HG02943 (cell line): Measurements from ENCODE around the gene PDE6B.

Experiments used
- ATAC-seq: cut with Tn5 transposase; IDR thresholded peaks from one replicate; pipeline ENCODE4 v1.9.1; 2021; ENCODE audit warnings: mild to moderate bottlenecking, low read depth, moderate library complexity; ENCODE audit not compliant: unreplicated experiment

PDE6B gene

DNA sequence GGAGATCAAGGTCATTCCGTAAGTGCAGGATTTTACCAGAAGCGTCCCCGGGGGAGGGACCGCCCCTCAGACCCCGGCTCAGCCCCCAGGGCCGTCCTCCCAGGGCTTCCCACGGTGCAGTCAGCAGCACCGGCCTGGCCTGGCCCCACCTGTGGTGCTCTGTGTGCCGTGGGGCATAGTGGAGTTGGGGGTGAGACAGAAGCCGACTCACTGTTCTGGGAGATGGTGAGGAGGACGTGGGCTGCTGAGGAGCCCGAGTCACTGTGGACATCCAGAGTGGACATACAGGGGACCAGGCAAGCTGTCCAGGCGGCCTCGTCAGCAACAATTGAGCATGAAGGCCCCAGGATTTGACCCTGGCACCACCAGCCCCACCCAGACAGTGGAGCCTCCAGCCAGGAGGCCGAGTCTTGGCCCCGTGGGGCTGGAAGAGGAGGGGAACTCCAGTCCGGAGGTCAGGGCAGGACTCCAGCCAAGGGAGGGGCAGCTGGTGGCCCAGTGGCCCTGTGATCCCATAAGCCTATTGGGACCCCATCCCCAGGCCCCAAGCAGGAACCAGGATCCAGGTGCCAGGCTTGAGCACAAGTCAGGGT is 29.6 kb downstream of the PDE6B start:
- no peak for ATAC-seq

DNA sequence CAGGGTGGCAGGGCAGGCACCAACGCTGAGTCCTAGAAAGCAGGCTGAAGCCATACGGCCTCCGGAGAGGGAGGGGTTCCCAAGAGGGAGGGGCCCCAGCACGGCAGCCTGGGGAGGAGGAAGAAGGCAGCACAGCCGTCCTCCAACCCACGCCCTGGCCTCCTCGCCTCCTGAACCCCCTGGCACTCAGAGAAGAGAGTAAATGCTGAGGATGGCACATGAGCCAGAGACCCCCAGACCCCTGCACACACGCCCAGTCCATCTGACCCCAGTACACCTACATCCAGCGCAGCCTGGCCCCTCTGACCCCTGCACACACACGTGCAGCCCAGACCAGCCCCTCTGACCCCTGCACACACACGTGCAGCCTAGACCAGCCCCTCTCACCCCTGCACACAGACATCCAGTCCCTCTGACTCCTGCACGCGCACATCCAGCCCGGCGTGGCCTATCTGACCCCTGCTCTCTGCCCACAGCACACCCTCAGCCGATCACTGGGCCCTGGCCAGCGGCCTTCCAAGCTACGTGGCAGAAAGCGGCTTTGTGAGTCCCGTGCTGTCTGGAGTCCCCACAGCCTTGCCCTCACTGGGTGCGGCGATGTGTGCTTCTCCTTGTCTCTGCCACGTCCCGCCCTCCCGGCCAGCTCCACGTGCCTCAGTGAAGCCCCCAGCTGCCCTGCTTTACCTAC is 30.2 kb downstream of the PDE6B start:
- no peak for ATAC-seq

DNA sequence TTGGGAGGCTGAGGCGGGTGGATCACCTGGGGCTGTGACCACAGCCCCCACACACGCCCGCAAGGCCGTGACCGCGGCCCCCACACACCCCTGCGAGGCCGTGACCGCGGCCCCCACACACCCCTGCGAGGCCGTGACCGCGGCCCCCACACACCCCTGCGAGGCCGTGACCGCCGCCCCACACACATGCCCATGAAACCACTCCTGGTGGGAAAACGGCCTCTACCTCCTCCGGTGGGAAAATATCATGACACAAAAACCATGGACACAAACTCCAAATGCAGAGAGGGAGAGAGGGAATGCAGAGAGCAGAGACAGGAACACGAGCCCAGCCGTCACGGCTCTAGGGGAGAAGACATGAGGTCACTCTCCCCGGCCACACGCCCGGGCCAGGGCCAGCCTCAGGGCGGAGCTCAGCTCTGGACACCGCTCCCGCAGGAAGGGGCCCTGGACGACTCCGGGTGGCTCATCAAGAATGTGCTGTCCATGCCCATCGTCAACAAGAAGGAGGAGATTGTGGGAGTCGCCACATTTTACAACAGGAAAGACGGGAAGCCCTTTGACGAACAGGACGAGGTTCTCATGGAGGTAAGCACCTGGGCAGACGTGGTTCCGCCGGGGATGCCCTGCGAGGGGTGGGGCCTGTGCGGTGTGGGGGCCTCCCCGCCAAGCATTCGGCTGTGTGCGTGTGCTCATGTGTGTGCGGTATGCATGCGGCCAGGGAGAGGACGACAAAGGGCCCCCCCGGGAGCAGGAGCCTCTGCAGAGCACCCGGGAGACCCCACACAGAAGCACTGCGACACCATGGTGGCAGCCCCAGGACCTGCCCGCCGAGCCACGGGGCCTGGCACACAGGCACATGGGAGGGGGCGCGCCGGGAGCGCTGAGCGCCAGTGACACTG is 31.3 kb downstream of the PDE6B start:
- no peak for ATAC-seq

DNA sequence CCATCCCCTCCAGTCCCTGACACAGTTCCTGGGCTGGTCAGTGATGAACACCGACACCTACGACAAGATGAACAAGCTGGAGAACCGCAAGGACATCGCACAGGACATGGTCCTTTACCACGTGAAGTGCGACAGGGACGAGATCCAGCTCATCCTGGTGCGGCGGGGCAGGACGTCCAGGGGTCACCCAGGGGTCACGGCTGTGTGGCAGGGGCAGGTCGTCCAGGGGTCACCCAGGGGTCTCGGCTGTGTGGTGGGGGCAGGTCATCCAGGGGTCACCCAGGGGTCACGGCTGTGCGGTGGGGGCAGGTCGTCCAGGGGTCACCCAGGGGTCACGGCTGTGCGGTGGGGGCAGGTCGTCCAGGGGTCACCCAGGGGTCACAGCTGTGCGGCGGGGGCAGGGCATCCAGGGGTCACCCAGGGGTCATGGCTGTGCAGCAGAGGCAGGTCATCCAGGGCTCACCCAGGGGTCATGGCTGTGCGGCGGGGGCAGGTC is 32.0 kb downstream of the PDE6B start:
- no peak for ATAC-seq

DNA sequence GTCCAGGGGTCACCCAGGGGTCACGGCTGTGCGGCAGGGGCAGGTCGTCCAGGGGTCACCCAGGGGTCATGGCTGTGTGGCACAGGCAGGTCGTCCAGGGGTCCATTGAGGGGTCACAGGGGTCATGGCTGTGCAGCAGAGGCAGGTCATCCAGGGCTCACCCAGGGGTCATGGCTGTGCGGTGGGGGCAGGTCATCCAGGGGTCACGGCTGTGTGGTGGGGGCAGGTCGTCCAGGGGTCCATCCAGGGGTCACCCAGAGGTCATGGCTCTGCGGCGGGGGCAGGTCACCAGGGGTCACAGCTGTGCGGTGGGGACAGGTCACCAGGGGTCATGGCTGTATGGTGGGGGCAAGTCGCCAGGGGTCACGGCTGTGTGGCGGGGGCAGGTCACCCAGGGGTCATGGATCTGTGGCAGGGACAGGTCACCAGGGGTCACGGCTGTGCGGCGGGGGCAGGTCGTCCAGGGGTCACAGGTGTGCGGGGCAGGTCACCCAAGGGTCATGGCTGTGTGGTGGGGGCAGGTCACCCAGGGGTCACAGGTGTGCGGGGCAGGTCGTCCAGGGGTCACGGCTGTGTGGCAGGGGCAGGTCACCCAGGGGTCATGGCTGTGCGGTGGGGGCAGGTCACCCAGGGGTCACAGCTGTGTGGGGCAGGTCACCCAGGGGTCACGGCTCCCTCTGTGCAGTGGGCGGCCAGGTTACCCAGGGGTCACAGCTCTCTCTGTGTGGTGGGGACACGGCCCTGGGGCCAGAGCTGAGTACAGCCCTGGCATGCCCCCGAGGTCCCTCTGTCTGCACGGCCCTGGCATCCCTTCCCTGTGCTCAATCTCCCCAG is 32.7 kb downstream of the PDE6B start:
- no peak for ATAC-seq

DNA sequence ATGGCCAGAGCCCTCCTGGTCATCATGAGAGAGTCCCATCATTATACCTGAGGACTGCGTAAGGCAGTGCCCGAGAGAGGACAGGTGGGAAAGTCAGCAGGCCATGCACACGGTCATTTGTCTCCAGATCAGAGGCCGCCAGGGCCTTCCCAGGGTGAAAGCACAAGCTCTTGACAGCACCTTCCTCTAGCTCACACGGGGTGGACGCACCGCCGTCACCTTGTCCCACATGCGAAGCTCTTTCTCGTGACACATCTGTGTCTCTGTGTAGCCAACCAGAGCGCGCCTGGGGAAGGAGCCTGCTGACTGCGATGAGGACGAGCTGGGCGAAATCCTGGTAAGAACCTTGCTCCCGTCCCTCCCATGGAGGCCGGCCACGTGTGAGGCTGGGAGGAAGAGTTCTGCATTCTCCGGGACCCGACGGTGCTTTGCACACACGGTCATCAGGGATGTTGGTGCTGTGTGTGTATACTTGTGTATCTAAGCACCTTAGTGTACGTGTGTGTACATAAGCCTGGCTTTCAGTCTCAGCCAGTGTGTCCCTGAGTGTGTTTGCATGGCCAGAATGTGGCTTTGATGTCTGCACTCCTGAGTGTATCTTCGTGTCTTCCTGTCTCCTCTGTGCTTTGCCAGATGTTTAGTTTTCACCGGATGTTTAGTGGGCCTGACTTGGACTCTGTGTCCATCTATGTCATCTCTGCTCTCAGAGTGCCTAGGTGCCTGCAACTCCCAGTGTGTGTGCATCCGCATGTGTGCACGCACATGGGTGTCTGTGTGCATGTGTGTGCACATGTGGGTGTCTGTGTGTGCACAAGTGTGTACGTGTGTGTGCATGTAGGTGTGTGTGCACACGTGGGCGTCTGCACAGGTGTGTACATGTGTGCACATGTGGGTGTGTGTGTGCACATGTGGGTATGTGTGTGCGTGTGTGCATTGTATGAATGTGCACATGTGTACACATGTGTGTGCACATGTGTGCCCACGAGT is 33.6 kb downstream of the PDE6B start:
- ATAC-seq = no peak

DNA sequence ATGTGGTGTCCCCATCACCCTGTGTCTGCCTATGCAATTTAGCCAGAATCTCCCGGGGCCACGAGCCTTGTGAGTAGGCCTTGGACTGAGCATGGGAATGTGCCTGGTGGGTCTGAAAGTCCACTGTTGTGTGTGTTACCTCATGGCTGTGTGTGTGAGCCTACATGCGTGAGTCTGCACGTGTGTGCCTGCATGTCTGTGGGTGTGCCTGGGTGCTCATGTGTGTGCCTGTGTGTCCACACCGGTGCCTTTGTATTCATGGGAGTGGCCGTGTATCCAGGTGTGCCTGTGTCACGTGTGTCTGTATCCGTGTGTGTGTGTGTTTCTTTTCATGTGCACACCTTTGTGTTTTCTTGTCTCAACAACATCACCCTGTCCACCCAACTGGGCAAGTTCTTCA is 34.5 kb downstream of the PDE6B start:
- no peak for ATAC-seq

DNA sequence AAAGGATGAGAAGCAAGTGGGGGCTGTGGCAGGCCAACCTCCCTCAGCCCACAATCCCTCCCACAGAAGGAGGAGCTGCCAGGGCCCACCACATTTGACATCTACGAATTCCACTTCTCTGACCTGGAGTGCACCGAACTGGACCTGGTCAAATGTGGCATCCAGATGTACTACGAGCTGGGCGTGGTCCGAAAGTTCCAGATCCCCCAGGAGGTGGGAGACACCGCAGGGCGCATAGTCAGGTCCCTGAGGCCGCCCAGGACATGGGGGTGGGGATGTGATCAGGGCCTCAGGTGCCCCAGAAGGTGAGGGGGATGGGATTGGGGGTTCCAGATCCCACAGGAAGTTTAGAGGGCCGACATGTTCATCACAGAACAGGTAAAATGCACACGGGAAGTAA is 35.0 kb downstream of the PDE6B start:
- ATAC-seq = no peak

DNA sequence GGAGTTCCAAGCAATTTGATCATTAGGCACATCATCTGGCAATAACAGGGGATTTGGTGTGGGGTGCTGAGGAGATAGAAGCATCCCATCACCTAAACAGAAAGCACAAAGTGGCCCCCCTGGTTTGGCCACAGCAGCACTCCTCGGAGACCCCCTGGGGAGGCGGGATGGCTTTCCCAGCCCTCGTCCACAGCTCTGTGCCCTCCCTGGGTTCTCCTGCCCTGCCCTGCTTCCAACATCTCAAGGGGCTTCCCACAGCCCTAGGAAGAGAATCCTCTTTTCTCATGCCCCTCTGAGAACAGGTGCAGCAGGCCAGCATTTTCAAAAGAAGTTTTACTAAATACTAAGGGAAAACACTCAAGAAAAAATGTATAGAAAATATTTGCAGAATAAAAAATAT is 35.9 kb downstream of the PDE6B start:
- ATAC-seq = no peak

DNA sequence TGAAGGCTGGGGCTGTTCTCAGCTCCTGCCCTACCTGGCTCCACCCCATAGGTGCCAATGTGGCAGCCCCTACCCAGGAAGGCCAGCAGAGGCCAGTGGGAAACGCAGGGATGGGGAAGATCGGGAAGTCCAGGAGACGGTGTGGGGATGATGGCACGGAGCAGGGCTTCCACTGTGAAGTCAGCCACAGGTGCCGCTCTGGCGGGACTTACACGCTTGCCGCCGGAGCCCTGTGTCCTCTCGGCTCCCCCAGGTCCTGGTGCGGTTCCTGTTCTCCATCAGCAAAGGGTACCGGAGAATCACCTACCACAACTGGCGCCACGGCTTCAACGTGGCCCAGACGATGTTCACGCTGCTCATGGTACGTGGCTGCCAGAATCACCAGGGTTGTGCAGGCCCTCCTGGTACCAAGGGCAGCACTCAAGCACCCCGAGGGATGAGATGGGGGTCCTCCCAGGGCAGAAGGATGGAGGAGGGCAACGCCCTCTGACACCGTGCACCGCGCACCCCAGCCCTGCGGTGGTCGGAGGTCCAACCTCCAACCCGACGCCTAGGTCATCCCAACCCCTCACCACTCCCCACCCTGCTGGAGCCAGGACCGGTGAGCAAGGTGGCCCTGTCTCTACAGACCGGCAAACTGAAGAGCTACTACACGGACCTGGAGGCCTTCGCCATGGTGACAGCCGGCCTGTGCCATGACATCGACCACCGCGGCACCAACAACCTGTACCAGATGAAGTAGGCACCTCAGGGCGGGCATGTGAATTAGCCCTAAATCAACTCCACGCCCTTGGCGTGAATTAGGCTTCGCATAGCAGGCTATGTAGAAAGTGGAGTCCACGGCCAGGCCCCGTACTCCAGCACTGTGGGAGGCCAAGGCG is 36.7 kb downstream of the PDE6B start:
- no peak for ATAC-seq

DNA sequence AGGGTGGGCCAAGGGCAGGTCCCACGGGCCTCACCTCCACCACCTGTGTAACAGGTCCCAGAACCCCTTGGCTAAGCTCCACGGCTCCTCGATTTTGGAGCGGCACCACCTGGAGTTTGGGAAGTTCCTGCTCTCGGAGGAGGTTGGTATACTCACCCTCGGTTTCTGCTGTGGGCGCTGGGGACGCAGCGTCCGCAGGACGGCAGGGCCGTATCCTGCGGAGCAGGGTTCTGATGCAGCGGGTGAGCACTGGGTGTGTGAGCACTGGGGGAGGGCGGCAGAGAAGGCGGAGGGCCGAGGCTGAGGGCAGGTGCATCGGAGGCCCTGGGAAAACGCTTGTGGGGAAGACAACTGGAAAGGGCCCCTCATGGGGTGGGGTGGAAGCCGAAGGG is 37.7 kb downstream of the PDE6B start:
- no peak for ATAC-seq

DNA sequence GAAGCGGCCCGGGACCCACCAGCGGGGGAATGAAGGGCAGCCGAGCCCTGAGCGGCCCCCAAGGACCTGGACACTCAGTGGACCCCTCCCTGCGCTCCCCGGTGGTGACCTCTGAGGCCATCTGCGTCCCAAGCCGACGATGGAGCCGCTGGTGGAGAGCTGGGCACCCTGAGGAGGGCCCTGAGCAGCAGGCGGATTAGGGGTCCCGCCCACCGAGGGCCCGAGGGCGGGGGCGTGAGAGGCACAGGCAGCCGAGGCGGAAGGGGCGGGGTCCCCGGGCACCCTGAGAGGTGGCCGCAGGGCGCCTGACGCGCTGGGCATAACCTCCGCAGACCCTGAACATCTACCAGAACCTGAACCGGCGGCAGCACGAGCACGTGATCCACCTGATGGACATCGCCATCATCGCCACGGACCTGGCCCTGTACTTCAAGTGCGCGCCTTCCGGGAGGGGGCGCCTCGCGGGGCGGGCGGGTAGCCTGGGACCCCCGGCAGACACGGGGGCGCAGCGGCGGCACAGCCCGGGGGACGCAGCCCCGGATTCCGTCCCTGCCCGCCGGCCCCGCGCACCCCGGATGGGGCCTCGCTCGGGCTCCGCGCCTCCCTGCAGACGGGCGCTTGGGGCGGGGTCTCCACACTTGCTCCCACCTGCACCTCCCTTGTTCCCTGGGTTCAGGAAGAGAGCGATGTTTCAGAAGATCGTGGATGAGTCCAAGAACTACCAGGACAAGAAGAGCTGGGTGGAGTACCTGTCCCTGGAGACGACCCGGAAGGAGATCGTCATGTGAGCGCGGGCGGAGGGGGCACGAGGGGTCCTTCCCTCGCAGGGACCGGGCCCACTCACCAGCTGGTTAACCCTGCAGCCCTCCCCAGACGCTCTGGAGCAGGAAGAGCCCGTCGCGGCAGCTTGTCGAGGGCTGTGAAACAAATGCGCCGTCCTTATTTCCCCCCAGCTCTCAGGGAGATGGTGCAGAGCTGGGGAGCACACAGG is 38.4 kb downstream of the PDE6B start:
- no peak for ATAC-seq

DNA sequence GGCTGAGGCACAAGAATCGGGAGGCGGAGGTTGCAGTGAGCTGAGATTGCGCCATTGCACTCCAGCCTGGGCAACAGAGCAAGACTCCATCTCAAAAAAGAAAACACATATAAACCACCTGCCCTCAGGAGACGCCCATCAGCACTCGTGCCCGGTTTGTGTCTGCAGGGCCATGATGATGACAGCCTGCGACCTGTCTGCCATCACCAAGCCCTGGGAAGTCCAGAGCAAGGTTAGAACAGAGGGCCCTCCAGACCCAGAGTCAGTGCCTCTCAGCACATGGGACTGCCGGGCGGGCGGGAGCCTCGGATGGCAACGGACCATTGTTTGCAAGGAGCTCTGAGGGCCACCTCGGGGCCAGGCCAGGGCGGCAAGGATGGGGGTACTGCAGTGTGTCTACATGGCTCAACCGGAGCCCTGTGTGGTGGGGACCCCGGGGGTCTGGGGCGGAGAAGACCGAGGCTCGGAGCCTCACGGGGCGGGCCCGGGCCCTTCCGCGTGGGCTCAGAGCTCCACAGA is 39.4 kb downstream of the PDE6B start:
- no peak for ATAC-seq

DNA sequence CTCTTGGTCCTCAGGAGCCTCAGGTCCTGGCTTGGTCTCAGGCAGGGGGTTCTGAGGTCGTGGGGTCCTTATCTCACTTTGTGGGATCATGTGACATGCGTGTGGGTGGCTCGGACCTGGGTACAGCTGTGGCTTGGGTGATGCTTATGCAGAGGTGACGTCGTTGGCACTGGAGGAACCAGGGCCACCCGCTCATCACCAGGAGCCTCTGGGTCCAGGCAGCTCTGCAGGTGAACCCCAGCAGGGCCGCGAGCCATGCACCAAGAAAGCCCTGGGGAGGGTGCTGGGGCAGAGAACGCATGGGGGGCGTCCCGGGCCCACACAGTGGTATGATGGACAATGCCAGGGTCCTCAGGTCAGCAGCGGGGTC is 40.0 kb downstream of the PDE6B start:
- ATAC-seq = no peak

DNA sequence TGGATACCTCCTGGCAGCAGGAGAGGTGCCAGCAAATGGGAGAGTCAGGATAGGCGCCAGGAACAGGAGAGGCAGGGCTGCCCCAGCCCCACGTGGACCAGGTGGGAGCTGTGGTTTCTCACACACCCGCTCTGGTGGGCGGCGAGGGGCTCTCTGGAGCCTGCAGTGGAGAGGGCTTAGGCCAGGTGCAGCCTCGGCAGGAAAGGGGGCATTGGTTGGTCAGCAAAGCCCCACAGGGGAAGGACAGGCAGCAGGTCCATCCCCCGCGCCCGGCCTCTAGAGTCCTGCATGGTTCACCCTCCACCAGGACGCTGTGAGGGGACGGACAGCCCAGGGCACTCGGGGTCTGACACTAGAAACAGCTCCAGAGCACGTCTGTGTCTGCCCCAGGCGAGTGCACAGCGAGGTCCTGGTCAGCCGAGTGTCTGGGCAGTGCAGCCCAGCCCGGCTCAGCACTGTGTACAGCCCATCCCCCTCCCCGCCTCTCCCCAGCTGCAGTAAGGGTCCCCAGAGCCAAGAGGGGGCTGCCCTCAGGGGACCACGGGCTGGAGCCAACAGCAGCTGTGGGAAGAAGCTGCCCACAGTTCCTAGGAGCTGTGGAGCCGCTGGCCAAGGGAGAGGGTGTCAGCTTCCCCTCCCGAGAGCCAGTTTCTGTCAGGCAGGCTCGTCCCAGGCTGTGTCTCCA is 40.5 kb downstream of the PDE6B start:
- ATAC-seq = no peak

DNA sequence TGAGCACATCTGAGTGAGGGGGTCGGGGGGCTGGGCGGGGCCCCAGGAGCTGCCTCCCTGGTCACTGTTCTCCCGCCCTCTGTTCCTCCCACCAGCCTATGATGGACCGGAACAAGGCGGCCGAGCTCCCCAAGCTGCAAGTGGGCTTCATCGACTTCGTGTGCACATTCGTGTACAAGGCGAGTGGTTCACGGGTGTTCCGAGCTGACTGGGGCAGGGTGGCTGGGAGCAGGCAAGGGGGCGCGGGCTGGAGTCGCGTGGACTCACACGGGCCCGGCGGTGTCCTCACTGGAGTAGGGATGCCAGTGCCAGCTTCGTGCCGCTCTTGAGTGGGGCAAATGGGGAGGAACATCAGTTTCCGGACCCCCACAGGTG is 41.0 kb downstream of the PDE6B start:
- no peak for ATAC-seq
